GM12878 (cell line): Measurements from ENCODE around the gene PRPF40B.
"Not testable (repeated sequence)": the region's sequence is repeated elsewhere in the genome, so short reads cannot be mapped to it uniquely, and the experiment has no call there.

Source experiments
- ATF7 ChIP-seq: fragments of 450-650 bp; IDR thresholded peaks from 2 replicates; pipeline ENCODE4 v1.6.1; 2016; ENCODE audit warnings: low read depth, mild to moderate bottlenecking
- CBFB ChIP-seq: IDR thresholded peaks from 2 replicates; pipeline ENCODE4 v1.6.1; 2016; ENCODE audit warnings: antibody characterized with exemption, low read depth
- CEBPB ChIP-seq, 2 experiments: fragments of 150-350 bp in 1 of 2; IDR thresholded peaks; 2 replicates each; pipeline ENCODE4 v1.6.1; 2012 to 2014; ENCODE audit warnings: low read depth in 2 of 2, low read length in 2 of 2, borderline replicate concordance in 1 of 2, inconsistent platforms in 1 of 2
- EP300 ChIP-seq, 2 experiments: fragments of 150-350 bp in 1 of 2; IDR thresholded peaks; 2 replicates each; pipeline ENCODE4 v1.6.1; 2011 to 2012; ENCODE audit warnings: low read depth in 2 of 2, low read length in 2 of 2, borderline replicate concordance in 1 of 2, improper control_type of control experiment in 1 of 2, inconsistent platforms in 1 of 2; ENCODE audit not compliant: control insufficient read depth in 1 of 2
- HDAC2 ChIP-seq: fragments of 200-600 bp; sonication (generic); IDR thresholded peaks from 2 replicates; pipeline ENCODE4 v1.6.1; 2017
- JUNB ChIP-seq: IDR thresholded peaks from 2 replicates; pipeline ENCODE4 v1.6.1; 2016; ENCODE audit warnings: antibody characterized with exemption, mild to moderate bottlenecking
- POLR2A ChIP-seq: IDR thresholded peaks from 2 replicates; pipeline ENCODE4 v1.6.1; 2011; ENCODE audit warnings: low read depth, mild to moderate bottlenecking, low read length
- POLR2AphosphoS5 ChIP-seq: IDR thresholded peaks from 2 replicates; pipeline ENCODE4 v1.6.1; 2011; ENCODE audit warnings: mild to moderate bottlenecking, low read length, inconsistent platforms
- TBL1XR1 ChIP-seq: IDR thresholded peaks from 2 replicates; pipeline ENCODE4 v1.6.1; 2012; ENCODE audit warnings: low read depth, low read length, improper control_type of control experiment
- TF ChIP-seq, protein P1 (sequence below): IDR thresholded peaks from 2 replicates; pipeline ENCODE4 v1.6.1; 2012; ENCODE audit warnings: mild to moderate bottlenecking, low read depth, low read length
- TF ChIP-seq, protein P2 (sequence below), 3 experiments: IDR thresholded peaks in 2 of 3; conservative IDR thresholded peaks in 1 of 3; 2 replicates each; pipeline ENCODE4 v1.5.1; 2011; ENCODE audit warnings: low read depth in 3 of 3, low read length in 3 of 3, mild to moderate bottlenecking in 3 of 3, control low read depth in 2 of 3, moderate library complexity in 2 of 3, inconsistent platforms in 1 of 3, mixed read lengths in 1 of 3; ENCODE audit not compliant: control insufficient read depth in 2 of 3, insufficient read depth in 1 of 3; ENCODE audit errors: extremely low read depth in 1 of 3
- TF ChIP-seq, protein P3 (sequence below): IDR thresholded peaks from 2 replicates; pipeline ENCODE4 v1.6.1; 2012; ENCODE audit warnings: low read depth, low read length, improper control_type of control experiment
- TF ChIP-seq, protein P4 (sequence below): fragments of 450-650 bp; IDR thresholded peaks from 2 replicates; pipeline ENCODE4 v1.6.1; 2014; ENCODE audit warnings: mild to moderate bottlenecking
- TF ChIP-seq, protein P5 (sequence below): fragments of 450-650 bp; conservative IDR thresholded peaks from 2 replicates; pipeline ENCODE4 v1.6.1; 2017; ENCODE audit warnings: mild to moderate bottlenecking, moderate library complexity

DNA sequence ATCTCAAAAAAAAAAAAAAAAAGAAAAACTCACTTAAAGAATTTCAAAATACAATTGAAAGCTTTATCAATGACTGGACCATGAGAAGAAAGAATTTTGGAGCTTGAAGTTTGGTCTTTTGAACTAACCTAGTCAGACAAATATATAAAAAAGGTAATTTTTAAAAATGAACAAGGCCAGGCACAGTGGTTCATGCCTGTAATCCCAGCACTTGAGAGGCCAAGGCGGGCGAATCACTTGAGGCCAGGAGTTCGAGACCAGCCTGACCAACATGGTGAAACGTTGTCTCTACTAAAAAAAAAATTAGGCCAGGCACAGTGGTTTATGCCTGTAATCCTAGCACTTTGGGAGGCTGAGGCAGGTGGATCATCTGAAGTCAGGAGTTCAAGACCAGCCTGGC lies 12.6 kb upstream of the PRPF40B start:
- TF ChIP-seq, protein P1, sequence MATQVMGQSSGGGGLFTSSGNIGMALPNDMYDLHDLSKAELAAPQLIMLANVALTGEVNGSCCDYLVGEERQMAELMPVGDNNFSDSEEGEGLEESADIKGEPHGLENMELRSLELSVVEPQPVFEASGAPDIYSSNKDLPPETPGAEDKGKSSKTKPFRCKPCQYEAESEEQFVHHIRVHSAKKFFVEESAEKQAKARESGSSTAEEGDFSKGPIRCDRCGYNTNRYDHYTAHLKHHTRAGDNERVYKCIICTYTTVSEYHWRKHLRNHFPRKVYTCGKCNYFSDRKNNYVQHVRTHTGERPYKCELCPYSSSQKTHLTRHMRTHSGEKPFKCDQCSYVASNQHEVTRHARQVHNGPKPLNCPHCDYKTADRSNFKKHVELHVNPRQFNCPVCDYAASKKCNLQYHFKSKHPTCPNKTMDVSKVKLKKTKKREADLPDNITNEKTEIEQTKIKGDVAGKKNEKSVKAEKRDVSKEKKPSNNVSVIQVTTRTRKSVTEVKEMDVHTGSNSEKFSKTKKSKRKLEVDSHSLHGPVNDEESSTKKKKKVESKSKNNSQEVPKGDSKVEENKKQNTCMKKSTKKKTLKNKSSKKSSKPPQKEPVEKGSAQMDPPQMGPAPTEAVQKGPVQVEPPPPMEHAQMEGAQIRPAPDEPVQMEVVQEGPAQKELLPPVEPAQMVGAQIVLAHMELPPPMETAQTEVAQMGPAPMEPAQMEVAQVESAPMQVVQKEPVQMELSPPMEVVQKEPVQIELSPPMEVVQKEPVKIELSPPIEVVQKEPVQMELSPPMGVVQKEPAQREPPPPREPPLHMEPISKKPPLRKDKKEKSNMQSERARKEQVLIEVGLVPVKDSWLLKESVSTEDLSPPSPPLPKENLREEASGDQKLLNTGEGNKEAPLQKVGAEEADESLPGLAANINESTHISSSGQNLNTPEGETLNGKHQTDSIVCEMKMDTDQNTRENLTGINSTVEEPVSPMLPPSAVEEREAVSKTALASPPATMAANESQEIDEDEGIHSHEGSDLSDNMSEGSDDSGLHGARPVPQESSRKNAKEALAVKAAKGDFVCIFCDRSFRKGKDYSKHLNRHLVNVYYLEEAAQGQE = not testable (repeated sequence)
- TF ChIP-seq TBL1XR1; EP300 (IDR thresholded peaks at IDR 0.05; ENCODE audit: borderline replicate concordance in 1 of 2, control insufficient read depth in 1 of 2, low read depth in 2 of 2, low read length in 2 of 2); JUNB; POLR2A; POLR2AphosphoS5; ATF7; CBFB; HDAC2; CEBPB (IDR thresholded peaks at IDR 0.05; ENCODE audit: borderline replicate concordance in 1 of 2, low read depth in 2 of 2, low read length in 2 of 2): not testable (repeated sequence)
- TF ChIP-seq, protein P2, sequence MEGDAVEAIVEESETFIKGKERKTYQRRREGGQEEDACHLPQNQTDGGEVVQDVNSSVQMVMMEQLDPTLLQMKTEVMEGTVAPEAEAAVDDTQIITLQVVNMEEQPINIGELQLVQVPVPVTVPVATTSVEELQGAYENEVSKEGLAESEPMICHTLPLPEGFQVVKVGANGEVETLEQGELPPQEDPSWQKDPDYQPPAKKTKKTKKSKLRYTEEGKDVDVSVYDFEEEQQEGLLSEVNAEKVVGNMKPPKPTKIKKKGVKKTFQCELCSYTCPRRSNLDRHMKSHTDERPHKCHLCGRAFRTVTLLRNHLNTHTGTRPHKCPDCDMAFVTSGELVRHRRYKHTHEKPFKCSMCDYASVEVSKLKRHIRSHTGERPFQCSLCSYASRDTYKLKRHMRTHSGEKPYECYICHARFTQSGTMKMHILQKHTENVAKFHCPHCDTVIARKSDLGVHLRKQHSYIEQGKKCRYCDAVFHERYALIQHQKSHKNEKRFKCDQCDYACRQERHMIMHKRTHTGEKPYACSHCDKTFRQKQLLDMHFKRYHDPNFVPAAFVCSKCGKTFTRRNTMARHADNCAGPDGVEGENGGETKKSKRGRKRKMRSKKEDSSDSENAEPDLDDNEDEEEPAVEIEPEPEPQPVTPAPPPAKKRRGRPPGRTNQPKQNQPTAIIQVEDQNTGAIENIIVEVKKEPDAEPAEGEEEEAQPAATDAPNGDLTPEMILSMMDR (IDR thresholded peaks at IDR 0.05 in 2 of 3, conservative IDR thresholded peaks at IDR 0.05 in 1 of 3; ENCODE audit: control insufficient read depth in 2 of 3, extremely low read depth in 1 of 3, insufficient read depth in 1 of 3, low read depth in 3 of 3, low read length in 3 of 3) = not testable (repeated sequence)
- TF ChIP-seq, protein P3, sequence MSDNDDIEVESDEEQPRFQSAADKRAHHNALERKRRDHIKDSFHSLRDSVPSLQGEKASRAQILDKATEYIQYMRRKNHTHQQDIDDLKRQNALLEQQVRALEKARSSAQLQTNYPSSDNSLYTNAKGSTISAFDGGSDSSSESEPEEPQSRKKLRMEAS = not testable (repeated sequence)
- TF ChIP-seq, protein P4, sequence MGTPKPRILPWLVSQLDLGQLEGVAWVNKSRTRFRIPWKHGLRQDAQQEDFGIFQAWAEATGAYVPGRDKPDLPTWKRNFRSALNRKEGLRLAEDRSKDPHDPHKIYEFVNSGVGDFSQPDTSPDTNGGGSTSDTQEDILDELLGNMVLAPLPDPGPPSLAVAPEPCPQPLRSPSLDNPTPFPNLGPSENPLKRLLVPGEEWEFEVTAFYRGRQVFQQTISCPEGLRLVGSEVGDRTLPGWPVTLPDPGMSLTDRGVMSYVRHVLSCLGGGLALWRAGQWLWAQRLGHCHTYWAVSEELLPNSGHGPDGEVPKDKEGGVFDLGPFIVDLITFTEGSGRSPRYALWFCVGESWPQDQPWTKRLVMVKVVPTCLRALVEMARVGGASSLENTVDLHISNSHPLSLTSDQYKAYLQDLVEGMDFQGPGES = not testable (repeated sequence)
- TF ChIP-seq, protein P5, sequence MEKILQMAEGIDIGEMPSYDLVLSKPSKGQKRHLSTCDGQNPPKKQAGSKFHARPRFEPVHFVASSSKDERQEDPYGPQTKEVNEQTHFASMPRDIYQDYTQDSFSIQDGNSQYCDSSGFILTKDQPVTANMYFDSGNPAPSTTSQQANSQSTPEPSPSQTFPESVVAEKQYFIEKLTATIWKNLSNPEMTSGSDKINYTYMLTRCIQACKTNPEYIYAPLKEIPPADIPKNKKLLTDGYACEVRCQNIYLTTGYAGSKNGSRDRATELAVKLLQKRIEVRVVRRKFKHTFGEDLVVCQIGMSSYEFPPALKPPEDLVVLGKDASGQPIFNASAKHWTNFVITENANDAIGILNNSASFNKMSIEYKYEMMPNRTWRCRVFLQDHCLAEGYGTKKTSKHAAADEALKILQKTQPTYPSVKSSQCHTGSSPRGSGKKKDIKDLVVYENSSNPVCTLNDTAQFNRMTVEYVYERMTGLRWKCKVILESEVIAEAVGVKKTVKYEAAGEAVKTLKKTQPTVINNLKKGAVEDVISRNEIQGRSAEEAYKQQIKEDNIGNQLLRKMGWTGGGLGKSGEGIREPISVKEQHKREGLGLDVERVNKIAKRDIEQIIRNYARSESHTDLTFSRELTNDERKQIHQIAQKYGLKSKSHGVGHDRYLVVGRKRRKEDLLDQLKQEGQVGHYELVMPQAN = not testable (repeated sequence)
